CD14-positive monocyte (primary cell): ENCODE measurements around the gene STAT4. TPM values are rescaled to one million over a fixed set of nuclear protein-coding genes. Genes with fewer than 3 reads are reported as not detected.

Experiments used
- DNase-seq, 3 donors: peaks; one replicate each; pipeline ENCODE4 v3.0.0-alpha.2; 2011 to 2022
- H2AFZ ChIP-seq: 2 replicates; pipeline ENCODE4 v1.6.0; 2012; ENCODE audit warnings: mild to moderate bottlenecking, low read depth, low read length, inconsistent platforms; ENCODE audit not compliant: insufficient read depth, poor library complexity, severe bottlenecking
- H3K27ac ChIP-seq, 2 donors: 1 replicate in 1 of 2; 2 replicates in 1 of 2; pipeline ENCODE4 v1.5.1; 2012 to 2013; ENCODE audit warnings: low read length in 2 of 2, control low read depth in 1 of 2, inconsistent platforms in 1 of 2, low read depth in 1 of 2, mild to moderate bottlenecking in 1 of 2
- H3K27me3 ChIP-seq, 2 donors: one replicate each; pipeline versions ENCODE4 v1.6.0 to v1.6.1; 2011 to 2013; ENCODE audit warnings: low read length in 2 of 2; ENCODE audit not compliant: control insufficient read depth in 2 of 2, insufficient read depth in 2 of 2
- H3K36me3 ChIP-seq, 2 donors: replicated peaks in 1 of 2; 1 replicate in 1 of 2; 2 replicates in 1 of 2; pipeline versions ENCODE4 v1.5.1 to v1.6.1; 2012 to 2013; ENCODE audit warnings: low read length in 2 of 2, control low read depth in 1 of 2, inconsistent platforms in 1 of 2, mild to moderate bottlenecking in 1 of 2; ENCODE audit not compliant: insufficient read depth in 2 of 2, control insufficient read depth in 1 of 2
- H3K4me1 ChIP-seq, 2 donors: 1 replicate in 1 of 2; 2 replicates in 1 of 2; pipeline versions ENCODE4 v1.5.1 to v1.6.1; 2012 to 2013; ENCODE audit warnings: low read length in 2 of 2, control low read depth in 1 of 2, inconsistent platforms in 1 of 2, mild to moderate bottlenecking in 1 of 2, moderate library complexity in 1 of 2; ENCODE audit not compliant: insufficient read depth in 2 of 2, control insufficient read depth in 1 of 2
- H3K4me2 ChIP-seq: replicated peaks from 2 replicates; pipeline ENCODE3; 2012; ENCODE audit warnings: low read length, moderate library complexity, mild to moderate bottlenecking; ENCODE audit not compliant: poor library complexity, severe bottlenecking; ENCODE audit errors: extremely low read depth
- H3K4me3 ChIP-seq, 3 experiments: fragments of 200-600 bp in 1 of 3; sonication (generic) in 1 of 3; replicated peaks in 1 of 3; 1 replicate in 2 of 3; 2 replicates in 1 of 3; pipeline ENCODE4 v1.5.1; 2011 to 2013; ENCODE audit warnings: low read length in 3 of 3, mild to moderate bottlenecking in 3 of 3, control low read depth in 2 of 3, low read depth in 2 of 3, inconsistent platforms in 1 of 3, moderate library complexity in 1 of 3
- H3K79me2 ChIP-seq: 2 replicates; pipeline ENCODE4 v1.6.0; 2012; ENCODE audit warnings: mild to moderate bottlenecking, control low read depth, inconsistent platforms, low read length, moderate library complexity; ENCODE audit not compliant: insufficient read depth
- H3K9ac ChIP-seq: 2 replicates; pipeline ENCODE4 v1.6.0; 2017; ENCODE audit warnings: low read length, mild to moderate bottlenecking; ENCODE audit not compliant: insufficient read depth, poor library complexity, severe bottlenecking
- H3K9me3 ChIP-seq, 2 donors: replicated peaks in 1 of 2; 1 replicate in 1 of 2; 2 replicates in 1 of 2; pipeline versions ENCODE4 v1.5.1 to v1.6.1; 2012 to 2013; ENCODE audit warnings: low read length in 2 of 2, control low read depth in 1 of 2; ENCODE audit not compliant: control insufficient read depth in 1 of 2, insufficient read depth in 1 of 2
- H4K20me1 ChIP-seq: 2 replicates; pipeline ENCODE4 v1.6.0; 2012; ENCODE audit warnings: mild to moderate bottlenecking, low read length, control low read depth, moderate library complexity; ENCODE audit not compliant: insufficient read depth
- H3K27ac Mint-ChIP-seq, 7 donors: one replicate each; pipeline ENCODE4 v1.8.0; 2020; ENCODE audit warnings: mild to moderate bottlenecking in 7 of 7, mixed read lengths in 7 of 7, moderate library complexity in 6 of 7, inconsistent platforms in 2 of 7
- H3K27me3 Mint-ChIP-seq, 3 donors: one replicate each; pipeline ENCODE4 v1.8.0; 2021 to 2022; ENCODE audit warnings: low read depth in 3 of 3, mild to moderate bottlenecking in 3 of 3, mixed read lengths in 3 of 3, moderate library complexity in 3 of 3, inconsistent platforms in 1 of 3
- H3K36me3 Mint-ChIP-seq, 2 donors: one replicate each; pipeline ENCODE4 v1.8.0; 2020; ENCODE audit warnings: mixed read lengths in 2 of 2, inconsistent platforms in 1 of 2, mild to moderate bottlenecking in 1 of 2
- H3K4me1 Mint-ChIP-seq: one replicate; pipeline ENCODE4 v1.8.0; 2020; ENCODE audit warnings: mild to moderate bottlenecking, mixed read lengths
- H3K4me3 Mint-ChIP-seq, 2 donors: one replicate each; pipeline ENCODE4 v1.8.0; 2020; ENCODE audit warnings: mild to moderate bottlenecking in 2 of 2, mixed read lengths in 2 of 2, moderate library complexity in 1 of 2
- H3K9me3 Mint-ChIP-seq, 7 donors: one replicate each; pipeline ENCODE4 v1.8.0; 2020 to 2022; ENCODE audit warnings: mixed read lengths in 7 of 7, mild to moderate bottlenecking in 6 of 7, moderate library complexity in 6 of 7, inconsistent platforms in 2 of 7
- WGBS: methylation state at CpG from one replicate; pipeline ENCODE4 v1.1.5; 2013; ENCODE audit warnings: missing lambda C conversion rate; ENCODE audit not compliant: insufficient coverage; 5-methylcytosine and 5-hydroxymethylcytosine counted together
- intact Hi-C, 2 donors: fragments of 100-400 bp; cut with micrococcal nuclease; formaldehyde crosslinking; loops; one replicate each; pipeline versions ENCODE4 v1.15.0 to v1.15.1; 2023
- polyA plus RNA-seq, 3 donors: library from polyadenylated mRNA; depleted of rRNA in 1 of 3; unstranded in 2 of 3; stranded (reverse) in 1 of 3; fragments of 300-500 nt in 2 of 3; fragments of >200 nt in 1 of 3; fragmentation: Illumina TruSeq in 2 of 3; gene quantifications; 1 replicate in 2 of 3; 2 replicates in 1 of 3; pipeline ENCODE4 v1.2.3, GENCODE V29; 2012 to 2021
- TF ChIP-seq, protein P1 (sequence below): fragments of 200-600 bp; IDR thresholded peaks from one replicate; pipeline ENCODE4 v1.8.0; 2022; ENCODE audit warnings: antibody characterized with exemption, mild to moderate bottlenecking

Gene STAT4
- polyA plus RNA-seq, 3 donors: 0.31 to 0.52 (median 0.31) TPM

DNA sequence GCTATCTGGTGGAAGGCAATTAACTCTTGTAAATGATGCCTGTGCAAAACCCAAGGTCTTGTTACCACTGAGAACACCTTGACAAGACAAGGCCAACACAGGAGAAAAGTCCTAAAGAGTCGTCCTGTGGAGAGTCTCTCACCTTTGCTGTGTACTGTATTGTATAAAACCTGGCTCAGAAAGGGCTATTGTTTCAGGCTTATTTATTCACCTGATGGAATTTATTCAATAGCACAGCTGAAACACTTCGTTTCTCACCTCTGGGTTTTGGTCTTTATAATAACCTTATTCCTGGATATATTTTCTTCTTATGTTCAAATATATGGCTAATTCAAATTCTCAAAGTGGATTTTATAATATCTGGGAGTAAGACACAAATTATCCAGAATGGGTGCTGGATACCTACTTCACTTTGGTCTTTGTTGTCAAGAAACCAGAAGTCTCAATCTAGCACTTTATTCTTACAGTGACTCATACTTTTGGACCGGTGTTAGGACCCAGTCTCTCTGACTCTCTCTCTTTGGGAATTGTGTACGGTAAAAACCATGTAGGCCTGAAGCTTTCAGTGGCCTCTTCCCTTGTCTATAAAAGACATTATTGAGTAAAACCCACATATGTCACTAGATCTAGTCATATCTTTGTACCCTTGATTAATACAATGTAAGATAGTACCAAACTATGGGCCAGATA is 16.1 kb upstream of the STAT4 start:
- DNase-seq: no peak
- Histone ChIP-seq H3K4me2 (no peak overlapping the region), H3K27ac (no peak overlapping the region), H3K4me3 (no peak overlapping the region), H3K4me1 (no peaks in the 10 kb centered on the region), H4K20me1 (no peaks in the 10 kb centered on the region), H3K9ac (no peak overlapping the region), H3K9me3 (no peaks in the 10 kb centered on the region), H3K27me3 (no peaks in the 10 kb centered on the region), H2AFZ (no peak overlapping the region), H3K36me3 (no peaks in the 10 kb centered on the region), H3K79me2 (no peaks in the 10 kb centered on the region)
- Mint-ChIP-seq H3K4me1 (peaks cover 3% of the 10 kb centered on the region), H3K27me3 (peaks cover 0 to 2% (median 0%) of the 10 kb centered on the region in 3 donors), H3K9me3 (no peaks in the 10 kb centered on the region), H3K36me3 (no peaks in the 10 kb centered on the region), H3K27ac (no peak overlapping the region), H3K4me3 (no peak overlapping the region)
- WGBS: 100% methylated on average over 1 of the region's 4 CpGs
- intact Hi-C loops: no loop called here
- TF ChIP-seq, protein P1, sequence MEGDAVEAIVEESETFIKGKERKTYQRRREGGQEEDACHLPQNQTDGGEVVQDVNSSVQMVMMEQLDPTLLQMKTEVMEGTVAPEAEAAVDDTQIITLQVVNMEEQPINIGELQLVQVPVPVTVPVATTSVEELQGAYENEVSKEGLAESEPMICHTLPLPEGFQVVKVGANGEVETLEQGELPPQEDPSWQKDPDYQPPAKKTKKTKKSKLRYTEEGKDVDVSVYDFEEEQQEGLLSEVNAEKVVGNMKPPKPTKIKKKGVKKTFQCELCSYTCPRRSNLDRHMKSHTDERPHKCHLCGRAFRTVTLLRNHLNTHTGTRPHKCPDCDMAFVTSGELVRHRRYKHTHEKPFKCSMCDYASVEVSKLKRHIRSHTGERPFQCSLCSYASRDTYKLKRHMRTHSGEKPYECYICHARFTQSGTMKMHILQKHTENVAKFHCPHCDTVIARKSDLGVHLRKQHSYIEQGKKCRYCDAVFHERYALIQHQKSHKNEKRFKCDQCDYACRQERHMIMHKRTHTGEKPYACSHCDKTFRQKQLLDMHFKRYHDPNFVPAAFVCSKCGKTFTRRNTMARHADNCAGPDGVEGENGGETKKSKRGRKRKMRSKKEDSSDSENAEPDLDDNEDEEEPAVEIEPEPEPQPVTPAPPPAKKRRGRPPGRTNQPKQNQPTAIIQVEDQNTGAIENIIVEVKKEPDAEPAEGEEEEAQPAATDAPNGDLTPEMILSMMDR: no peak

GRCh38 chr2:191166111-191166755 is 15.4 kb upstream of the STAT4 start:
- Mint-ChIP-seq H3K9me3 (peaks cover 0 to 1% (median 0%) of the 10 kb centered on the region in 7 donors), H3K4me3 (no peak overlapping the region), H3K27ac (no peak overlapping the region), H3K4me1 (peaks cover 3% of the 10 kb centered on the region), H3K27me3 (peaks cover 0 to 2% (median 0%) of the 10 kb centered on the region in 3 donors), H3K36me3 (no peaks in the 10 kb centered on the region)
- Histone ChIP-seq H4K20me1 (no peaks in the 10 kb centered on the region), H3K79me2 (no peaks in the 10 kb centered on the region), H3K9me3 (no peaks in the 10 kb centered on the region), H3K4me1 (no peaks in the 10 kb centered on the region), H3K9ac (no peak overlapping the region), H3K27me3 (no peaks in the 10 kb centered on the region), H2AFZ (no peak overlapping the region), H3K27ac (no peak overlapping the region), H3K4me2 (no peak overlapping the region), H3K36me3 (no peaks in the 10 kb centered on the region), H3K4me3 (no peak overlapping the region)
- intact Hi-C loops: no loop called here
- no peak for DNase-seq
- 100% methylated on average over 1 of the region's 4 CpGs for WGBS
- TF ChIP-seq, protein P1: no peak
